ENCODE data around the gene CLIP2.
A peak's percentile ranks its signal among the peaks of the same experiment; 100 is the strongest.
"Not testable (repeated sequence)": the region's sequence is repeated elsewhere in the genome, so short reads cannot be mapped to it uniquely, and the experiment has no call there.

Gene CLIP2

DNA sequence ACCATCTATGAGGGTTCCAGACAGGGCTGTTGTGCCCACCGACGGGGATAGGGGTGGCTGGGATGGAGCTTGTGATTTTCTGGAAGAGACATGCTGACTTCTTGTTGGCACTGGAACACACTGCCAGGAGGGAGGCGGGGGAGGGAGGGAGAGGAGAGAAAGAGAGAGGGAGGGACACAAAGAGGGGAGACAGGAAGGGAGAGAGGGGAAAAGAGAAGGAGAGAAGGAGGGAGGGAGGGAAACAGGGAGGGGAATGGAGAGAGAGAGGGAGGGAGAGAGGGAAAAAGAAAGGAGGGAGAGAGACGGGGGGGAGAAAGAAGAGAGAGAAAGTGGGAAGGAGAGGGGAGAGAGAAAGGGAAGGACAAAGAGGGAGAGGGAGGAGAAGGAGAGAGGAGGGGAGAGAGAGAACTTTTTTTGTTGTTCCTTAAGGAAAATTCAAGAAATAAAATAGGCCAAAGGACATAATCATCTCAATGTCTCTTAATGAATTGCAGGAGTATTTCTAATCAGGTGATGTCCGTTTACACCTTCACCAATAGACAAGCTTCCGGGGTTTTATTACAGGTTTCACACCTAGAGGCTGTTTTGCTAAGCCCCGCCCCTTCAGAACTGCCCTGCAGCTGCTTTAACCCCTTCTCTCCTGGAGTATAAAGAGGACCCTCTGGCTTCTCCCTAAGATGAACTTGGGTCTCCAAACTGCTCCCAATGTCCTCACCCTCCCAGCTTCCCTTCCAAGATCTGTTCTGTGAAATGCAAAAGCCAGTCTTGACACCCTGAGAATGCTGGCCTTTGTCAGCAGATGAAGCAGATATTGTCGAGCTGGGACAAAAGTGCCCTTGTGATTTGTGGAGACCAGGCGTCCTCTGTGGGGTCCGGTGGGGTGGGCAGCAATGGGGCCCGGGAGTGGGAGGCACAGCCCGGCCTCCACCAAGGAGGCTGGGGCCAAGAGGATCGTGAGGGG lies 82.5 kb downstream of the CLIP2 start:
- peak; percentile 76 for DNase-seq (ENCODE audit: low spot score)

DNA sequence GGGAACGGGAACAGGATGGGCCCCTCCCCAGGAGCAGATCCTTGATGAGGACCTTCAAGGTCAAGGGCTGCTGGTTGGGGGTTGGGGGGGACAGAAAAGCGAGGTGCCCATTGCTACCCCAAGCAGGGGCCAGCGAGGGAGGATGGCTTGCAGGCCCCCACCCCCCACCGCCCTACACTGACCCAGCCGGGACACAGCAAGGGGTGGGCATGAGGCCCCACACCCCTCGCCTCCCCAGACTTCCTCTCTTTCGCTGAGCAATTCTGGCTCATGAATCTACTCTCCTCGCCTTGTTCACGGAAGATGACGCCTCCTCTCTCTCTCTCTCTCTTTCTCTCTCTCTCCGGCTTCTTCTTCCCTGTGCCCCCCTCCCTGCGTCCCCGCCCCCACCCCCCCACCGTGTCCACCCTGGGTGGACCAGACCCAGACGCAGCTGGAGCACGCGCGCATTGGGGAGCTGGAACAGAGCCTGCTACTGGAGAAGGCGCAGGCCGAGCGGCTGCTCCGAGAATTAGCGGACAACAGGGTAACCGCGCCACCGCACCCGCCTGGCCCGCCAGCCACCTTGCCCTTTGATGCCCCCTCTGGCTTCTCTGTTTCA lies 83.4 kb downstream of the CLIP2 start:
- no peak for DNase-seq (ENCODE audit: low spot score)

GRCh38 chr7:74373536-74373935 lies 84.3 kb downstream of the CLIP2 start:
- DNase-seq (ENCODE audit: low spot score): no peak

DNA sequence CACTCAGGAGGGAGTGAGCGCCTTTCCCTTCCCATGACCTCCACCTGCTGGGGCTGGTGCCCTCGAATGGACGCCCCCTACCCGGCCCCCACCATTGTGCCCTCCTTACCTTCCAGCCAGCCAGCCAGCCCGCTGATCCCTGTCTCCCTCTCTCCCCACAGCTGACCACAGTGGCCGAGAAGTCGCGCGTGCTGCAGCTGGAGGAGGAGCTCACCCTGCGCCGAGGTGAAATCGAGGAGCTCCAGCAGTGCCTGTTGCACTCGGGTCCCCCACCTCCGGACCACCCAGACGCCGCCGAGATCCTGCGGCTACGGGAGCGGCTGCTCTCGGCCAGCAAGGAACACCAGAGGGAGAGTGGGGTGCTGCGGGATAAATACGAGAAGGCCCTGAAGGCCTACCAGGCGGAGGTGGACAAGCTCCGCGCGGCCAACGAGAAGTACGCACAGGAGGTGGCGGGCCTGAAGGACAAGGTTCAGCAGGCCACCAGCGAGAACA lies 86.6 kb downstream of the CLIP2 start:
- no peak for DNase-seq (ENCODE audit: low spot score)

- no peak for DNase-seq (ENCODE audit: low spot score)
Observed at GRCh38 chr7:74376256-74377036, 87.2 kb downstream of the CLIP2 start.

DNA sequence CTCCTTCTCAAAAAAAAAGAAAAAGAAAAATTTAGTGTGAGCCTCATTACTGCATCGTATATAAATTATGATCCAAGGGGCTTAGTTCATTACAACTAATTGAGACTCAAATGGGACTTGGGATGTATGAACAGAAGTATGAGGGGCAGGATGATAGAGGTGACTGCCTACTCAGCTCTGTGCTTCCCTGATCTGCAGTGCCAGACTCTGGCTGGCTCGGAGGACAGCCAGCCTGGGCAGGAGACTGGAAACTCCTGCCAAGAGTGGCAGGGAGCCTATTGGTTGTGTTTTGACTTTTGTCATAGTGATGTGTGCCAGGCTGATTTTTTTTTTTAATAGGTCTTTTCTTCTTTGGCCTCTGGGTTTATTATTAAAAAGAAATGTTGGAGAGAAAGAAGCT lies 90.7 kb downstream of the CLIP2 start:
- no peak for DNase-seq (ENCODE audit: low spot score)

DNA sequence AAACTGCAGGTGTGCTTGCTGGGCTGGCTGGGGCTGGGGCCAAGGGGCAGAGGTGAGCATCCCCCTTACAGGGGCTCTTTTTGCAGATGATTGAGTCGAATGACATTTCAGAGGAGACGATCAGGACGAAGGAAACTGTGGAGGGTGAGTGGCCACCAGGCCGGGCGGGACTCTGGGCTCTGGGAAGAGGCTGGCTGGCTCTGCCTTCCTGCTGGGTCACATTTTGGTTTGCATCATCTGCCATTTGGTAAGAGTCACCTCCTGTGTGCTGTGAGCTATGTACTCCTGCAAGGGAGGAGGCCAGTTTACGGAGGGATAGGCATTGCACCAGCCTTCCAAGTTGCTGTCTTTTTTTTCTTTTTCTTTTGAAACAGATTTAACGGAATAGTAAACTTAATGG lies 91.5 kb downstream of the CLIP2 start:
- no peak for DNase-seq (ENCODE audit: low spot score)

DNA sequence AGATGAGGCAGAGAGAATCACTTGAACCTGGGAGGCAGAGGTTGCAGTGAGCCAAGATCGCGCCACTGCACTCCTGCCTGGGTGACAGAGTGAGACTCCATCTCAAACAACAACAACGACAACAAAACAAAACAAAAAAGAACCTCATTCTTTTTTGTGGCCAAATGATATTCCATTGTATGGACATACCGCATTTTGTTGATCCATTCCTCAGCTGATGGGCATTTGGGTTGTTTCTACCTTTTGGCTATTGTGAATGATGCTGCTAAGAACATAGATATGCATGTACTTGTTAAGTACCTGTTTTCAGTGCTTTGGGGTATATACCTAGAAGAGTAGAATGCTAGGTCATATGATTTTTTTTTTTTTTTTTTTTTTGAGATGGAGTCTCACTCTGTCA lies 94.9 kb downstream of the CLIP2 start:
- DNase-seq (ENCODE audit: low spot score): not testable (repeated sequence)

DNA sequence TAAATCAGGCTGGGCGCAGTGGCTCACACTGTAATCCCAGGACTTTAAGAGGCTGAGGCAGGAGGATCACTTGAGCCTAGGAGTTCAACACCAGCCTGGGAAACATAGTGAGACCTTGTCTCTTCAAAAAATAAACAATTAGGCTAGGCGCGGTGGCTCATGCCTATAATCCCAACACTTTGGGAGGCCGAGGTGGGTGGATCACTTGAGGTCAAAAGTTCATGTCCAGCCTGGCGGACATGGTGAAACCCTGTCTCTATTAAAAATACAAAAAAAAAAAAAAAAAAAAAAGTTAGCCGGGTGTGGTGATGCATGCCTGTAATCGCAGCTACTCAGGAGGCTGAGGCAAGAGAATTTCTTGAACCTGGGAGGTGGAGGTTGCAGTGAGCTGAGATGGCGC lies 95.6 kb downstream of the CLIP2 start:
- DNase-seq (ENCODE audit: low spot score): not testable (repeated sequence)

- DNase-seq (ENCODE audit: low spot score): no peak
Observed at GRCh38 chr7:74387606-74388005, 98.4 kb downstream of the CLIP2 start.

DNA sequence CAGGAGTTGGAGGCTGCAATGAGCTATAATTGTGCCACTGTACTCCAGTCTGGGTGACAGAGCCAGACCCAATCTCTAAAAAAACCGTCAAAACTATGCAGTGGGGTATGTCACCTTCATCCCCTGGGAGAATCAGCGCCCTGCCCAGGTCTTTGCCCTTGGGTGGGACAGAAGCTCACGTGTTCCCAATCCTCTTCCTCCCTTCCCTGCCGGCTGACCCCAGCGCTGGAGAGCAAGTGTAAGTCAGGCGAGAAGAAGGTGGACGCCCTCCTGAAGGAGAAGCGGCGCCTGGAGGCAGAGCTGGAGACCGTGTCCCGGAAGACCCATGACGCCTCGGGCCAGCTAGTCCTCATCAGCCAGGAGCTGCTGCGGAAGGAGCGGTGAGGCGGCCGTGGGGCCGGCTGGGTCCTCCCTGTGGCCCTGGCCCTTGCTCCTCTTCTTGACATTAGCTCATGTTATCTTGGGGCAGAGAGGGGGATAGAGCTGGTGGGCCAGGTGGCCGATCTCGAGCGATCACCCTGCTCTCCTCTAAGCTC lies 99.7 kb downstream of the CLIP2 start:
- no peak for DNase-seq (ENCODE audit: low spot score)

- peak; percentile 44 for DNase-seq (ENCODE audit: low spot score)
Observed at GRCh38 chr7:74393722-74394121, 104.5 kb downstream of the CLIP2 start.

DNA sequence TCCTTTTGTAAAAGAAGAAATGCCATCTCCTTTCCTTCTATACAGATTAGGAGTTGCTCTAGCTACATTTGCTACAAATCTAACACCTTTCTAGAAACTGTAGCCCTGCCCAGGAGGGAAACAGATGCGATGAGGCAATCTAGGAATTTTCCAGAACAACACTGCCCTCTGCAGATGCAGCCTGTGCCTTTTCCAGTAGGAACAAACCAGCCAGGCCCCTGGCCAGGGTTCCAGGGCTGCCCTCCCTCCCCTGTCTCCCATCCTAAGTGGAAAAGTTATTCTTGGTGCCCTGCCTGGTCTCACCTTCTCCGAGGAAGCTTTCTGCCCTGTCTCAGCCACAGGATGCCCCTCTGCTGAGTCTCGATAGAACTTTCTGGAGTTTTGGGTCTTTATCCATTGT lies 105.4 kb downstream of the CLIP2 start:
- not testable (repeated sequence) for DNase-seq (ENCODE audit: low spot score)

DNA sequence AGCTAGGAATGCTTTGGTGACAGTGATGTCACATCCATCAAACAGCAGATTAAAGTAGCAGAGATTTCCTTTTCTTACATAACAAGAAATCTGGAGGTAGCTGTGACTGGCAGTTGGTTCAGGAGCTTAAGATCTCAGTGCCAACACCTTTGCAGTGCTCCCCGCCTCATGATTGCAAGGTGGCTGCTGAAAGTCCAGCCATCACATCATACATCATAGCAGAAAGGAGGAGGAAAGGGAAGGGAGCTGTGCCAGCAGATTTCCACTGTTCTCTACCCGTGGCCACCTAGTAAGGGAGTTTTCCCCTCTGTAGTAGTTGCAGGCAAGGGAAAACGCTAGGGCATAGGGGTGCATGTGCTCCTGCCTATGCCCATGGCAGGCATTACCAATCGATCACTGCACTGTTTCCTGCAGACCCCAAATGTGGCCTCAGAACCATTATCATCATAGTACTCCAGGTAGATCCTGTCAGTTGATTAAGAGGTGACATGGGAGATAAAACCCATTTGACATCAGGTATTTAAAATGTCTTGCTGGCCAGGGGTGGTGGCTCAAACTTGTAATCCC lies 106.6 kb downstream of the CLIP2 start:
- no peak for DNase-seq (ENCODE audit: low spot score)

DNA sequence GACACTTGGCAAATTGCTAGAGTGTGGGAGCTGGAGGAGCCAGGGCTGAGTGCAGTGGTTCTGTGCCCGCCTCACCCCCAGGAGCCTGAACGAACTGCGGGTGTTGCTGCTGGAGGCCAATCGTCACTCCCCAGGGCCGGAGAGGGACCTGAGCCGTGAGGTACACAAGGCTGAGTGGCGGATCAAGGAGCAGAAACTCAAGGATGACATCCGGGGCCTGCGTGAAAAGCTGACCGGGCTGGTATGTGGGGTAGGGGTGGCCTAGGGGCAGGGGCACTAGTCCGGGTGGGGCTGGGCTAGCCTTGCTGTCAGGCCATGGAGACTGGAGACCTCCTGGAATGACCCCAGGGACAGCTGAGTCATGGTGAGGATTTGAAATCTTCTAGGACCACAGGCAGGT lies 107.8 kb downstream of the CLIP2 start:
- DNase-seq (ENCODE audit: low spot score): no peak

GRCh38 chr7:74398426-74398825 lies 109.2 kb downstream of the CLIP2 start:
- no peak for DNase-seq (ENCODE audit: low spot score)

GRCh38 chr7:74399006-74399405 lies 109.8 kb downstream of the CLIP2 start:
- DNase-seq (ENCODE audit: low spot score): no peak

DNA sequence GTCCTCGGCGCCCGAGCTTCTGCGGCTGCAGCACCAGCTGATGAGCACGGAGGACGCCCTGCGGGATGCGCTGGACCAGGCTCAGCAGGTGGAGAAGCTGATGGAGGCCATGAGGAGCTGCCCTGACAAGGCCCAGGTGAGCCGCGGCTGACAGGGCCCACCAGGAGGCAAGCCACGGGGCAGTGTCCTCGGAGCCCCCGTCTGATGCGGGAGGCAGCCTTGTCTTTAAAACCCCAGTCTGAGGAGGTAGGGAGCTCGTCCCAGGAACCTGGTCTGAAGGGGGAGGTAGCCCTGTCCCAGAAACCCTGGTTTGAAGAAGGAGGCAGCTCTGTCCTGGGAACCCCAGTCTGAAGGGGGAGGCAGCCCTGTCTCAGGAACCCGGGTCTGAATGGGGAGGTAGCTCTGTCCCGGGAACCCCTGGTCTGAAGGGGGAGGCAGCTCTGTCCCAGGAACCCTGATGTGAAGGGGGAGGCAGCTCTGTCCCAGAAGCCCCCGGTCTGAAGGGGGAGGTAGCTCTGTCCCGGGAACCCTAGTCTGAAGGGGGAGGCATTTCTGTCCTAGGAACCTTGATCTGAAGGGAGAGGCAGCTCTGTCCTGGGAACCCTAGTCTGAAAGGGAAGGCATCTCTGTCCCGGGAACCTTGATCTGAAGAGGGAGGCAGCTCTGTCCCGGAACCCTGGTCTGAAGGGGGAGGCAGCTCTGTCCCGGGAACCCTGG lies 111.4 kb downstream of the CLIP2 start:
- no peak for DNase-seq (ENCODE audit: low spot score)

DNA sequence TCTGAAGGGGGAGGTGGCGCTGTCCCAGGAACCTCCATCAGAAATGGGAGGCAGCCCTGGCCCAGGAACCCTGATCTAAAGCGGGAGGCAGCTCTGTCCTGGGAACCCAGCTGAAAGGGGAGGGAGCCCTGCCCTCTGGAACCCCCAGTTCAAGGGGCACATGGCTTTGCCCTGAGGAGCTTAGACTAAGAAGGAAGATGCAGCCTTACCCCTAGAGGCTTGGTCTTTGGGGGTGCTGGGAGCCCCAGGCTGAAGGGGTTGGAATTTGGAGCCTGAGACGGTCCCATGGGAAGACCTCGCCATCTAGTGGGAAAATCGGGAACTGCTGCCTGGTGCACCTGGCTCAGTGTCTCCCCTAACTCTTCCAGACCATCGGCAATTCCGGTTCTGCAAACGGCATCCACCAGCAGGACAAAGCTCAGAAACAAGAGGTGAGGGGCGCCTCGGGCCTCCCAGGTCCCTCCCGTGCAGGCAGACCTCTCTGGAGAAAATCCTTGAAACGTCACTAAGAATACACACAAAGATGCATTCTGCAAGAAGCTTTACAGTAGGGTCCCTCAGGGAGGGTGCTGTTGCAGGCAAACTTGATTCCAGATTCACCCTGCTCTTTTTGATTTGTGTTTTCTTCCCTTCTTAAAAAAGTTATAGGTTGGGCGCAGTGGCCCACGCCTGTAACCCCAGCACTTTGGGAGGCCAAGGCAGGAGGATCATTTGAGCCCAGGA lies 112.1 kb downstream of the CLIP2 start:
- peak; percentile 64 for DNase-seq (ENCODE audit: low spot score)

DNA sequence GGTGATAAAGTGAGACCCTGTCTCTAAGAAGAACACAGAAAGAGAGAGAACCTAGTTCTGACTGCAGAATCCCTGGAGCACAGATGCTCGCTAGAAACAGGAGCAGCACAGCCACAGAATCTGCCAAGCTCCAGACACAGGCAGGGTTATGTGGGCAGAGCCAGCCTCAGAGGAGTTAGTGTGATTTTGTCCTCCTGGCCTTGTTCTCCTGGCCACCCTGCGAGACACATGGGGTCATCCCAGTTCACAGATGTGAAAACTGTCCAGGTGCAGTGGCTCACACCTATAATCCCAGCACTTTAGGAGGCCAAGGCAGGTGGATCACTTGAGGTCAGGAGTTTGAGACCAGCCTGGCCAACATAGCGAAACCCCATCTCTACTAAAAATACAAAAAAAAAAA lies 113.5 kb downstream of the CLIP2 start:
- DNase-seq (ENCODE audit: low spot score): not testable (repeated sequence)
